ENCODE measurements around the gene SOX5.

GRCh38 chr12:23854598-23854997 is 94.9 kb downstream of the SOX5 start:
- TF ChIP-seq POLR2A (IDR thresholded peaks at IDR 0.05) (no peak), CTCF (IDR thresholded peaks at IDR 0.05) (no peak)

Data from heart left ventricle (tissue), 13 donors.